Heart left ventricle (tissue), 13 donors: ENCODE measurements around the gene DBH.

Source experiments
- POLR2A ChIP-seq, 2 donors: fragments of 450-650 bp; IDR thresholded peaks; one replicate each; pipeline ENCODE4 v1.6.1; 2017; ENCODE audit warnings: antibody characterized with exemption in 2 of 2, mild to moderate bottlenecking in 2 of 2, moderate library complexity in 2 of 2
- TF ChIP-seq, protein P1 (sequence below), 12 donors: fragments of 200-600 bp; sonication (generic) in 4 of 12; IDR thresholded peaks; one replicate each; pipeline versions ENCODE4 v1.5.0 to v1.8.0; 2018 to 2022; ENCODE audit warnings: antibody characterized with exemption in 12 of 12, mild to moderate bottlenecking in 5 of 12
- donor health status: ischemic (EF 13 %, LVEDD 7.1; RV severe dilation, severe dysfunction).
- donor health status: DM: no; HTN: yes; CAD: no.
- donor health status: DM: no; HTN: no; CAD: no.
- donor health status: ischemic (EF 25% LVEDD 6.9; RV normal size, moderate dysfunction).
- donor health status: ischemic (EF 25% LVEDD 5.7; RV mildly dilated, moderate dysfunction).
- donor health status: ischemic (EF 35%, LVEDD 5.7; RV mildly dilated, moderate dysfunction).
- donor health status: nonischemic (EF 11% LVEDD 7.7; RV severe dilation, severe dysfunction).
- donor health status: DM: yes; HTN: yes; CAD: no.
- donor health status: PGD.
- donor health status: ischemic (EF 29% LVEDD 5.4; RV normal size, mild dysfunction).
- donor health status: nonischemic (EF 23%, LVEDD 6.1; RV moderate dilation, normal function).

DNA sequence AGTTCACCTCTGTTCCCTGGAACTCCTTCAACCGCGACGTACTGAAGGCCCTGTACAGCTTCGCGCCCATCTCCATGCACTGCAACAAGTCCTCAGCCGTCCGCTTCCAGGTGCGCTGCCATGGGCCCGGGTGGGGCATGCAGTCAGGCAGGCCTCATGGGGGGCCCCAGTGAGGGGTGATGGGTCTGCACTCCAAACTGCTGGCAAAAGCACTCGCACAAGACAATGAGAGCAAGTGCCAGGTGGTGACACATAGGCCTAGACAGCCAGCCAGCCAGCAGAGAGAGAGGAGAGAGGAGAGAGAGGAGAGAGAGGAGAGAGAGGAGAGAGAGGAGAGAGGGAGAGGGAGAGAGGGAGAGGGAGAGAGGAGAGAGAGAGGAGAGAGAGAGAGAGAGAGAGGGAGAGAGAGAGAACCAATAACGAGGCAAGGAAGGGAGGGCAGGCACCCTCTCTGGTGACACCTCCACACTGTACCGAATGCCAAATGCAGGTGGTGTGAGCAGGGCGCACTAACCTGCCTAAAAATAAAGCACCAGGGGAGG is 21.0 kb downstream of the DBH start:
- TF ChIP-seq, protein P1, sequence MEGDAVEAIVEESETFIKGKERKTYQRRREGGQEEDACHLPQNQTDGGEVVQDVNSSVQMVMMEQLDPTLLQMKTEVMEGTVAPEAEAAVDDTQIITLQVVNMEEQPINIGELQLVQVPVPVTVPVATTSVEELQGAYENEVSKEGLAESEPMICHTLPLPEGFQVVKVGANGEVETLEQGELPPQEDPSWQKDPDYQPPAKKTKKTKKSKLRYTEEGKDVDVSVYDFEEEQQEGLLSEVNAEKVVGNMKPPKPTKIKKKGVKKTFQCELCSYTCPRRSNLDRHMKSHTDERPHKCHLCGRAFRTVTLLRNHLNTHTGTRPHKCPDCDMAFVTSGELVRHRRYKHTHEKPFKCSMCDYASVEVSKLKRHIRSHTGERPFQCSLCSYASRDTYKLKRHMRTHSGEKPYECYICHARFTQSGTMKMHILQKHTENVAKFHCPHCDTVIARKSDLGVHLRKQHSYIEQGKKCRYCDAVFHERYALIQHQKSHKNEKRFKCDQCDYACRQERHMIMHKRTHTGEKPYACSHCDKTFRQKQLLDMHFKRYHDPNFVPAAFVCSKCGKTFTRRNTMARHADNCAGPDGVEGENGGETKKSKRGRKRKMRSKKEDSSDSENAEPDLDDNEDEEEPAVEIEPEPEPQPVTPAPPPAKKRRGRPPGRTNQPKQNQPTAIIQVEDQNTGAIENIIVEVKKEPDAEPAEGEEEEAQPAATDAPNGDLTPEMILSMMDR (IDR thresholded peaks at IDR 0.05): peak in 1 of 12 donors; percentile 11
- TF ChIP-seq POLR2A (IDR thresholded peaks at IDR 0.05): no peak
